GM20000 (cell line): ENCODE data around the gene UGDH.

Source experiments
- DNase-seq: peaks from one replicate; pipeline ENCODE4 v3.0.0; 2012; ENCODE audit warnings: low spot score
- CTCF ChIP-seq: IDR thresholded peaks from 2 replicates; pipeline ENCODE4 v1.5.1; 2012; ENCODE audit warnings: mild to moderate bottlenecking, control low read depth; ENCODE audit errors: extremely low read depth, missing control alignments

Gene UGDH

GRCh38 chr4:39452860-39453587 lies 74.2 kb downstream of the UGDH start:
- DNase-seq = no peak
- no peak for TF ChIP-seq CTCF

- TF ChIP-seq CTCF = no peak
- no peak for DNase-seq
These were observed 74.9 kb downstream of the UGDH start for GRCh38 chr4:39452153-39452859.

- DNase-seq = no peak
- no peak for TF ChIP-seq CTCF
These were observed 75.7 kb downstream of the UGDH start for GRCh38 chr4:39451423-39452023.

GRCh38 chr4:39450618-39451017 lies 76.6 kb downstream of the UGDH start:
- TF ChIP-seq CTCF = no peak
- no peak for DNase-seq
